Measurements from ENCODE around the gene CNFN. TPM values are rescaled to one million over a fixed set of nuclear protein-coding genes. Genes with fewer than 3 reads are reported as not detected.
A peak's percentile ranks its signal among the peaks of the same experiment; 100 is the strongest.

The CNFN gene
- not detected in 2 replicates for total RNA-seq (2014; rRNA removed; shearing (Covaris generic))
- total RNA-seq (2022) = 0.81 and 0.95 TPM in 2 replicates
- percentile 2 among the genes with signal in this experiment for Bru-seq, nascent RNA
- BruChase-seq, experiment 1, labeled RNA remaining after a 6-hour chase = not detected
- BruChase-seq, experiment 2, labeled RNA remaining after a 2-hour chase = not detected
- long read RNA-seq, partial matches to known transcripts = 2 of 2 reads
- long read RNA-seq, other reads (novel, unspliced or antisense) = 0 of 2 reads

DNA sequence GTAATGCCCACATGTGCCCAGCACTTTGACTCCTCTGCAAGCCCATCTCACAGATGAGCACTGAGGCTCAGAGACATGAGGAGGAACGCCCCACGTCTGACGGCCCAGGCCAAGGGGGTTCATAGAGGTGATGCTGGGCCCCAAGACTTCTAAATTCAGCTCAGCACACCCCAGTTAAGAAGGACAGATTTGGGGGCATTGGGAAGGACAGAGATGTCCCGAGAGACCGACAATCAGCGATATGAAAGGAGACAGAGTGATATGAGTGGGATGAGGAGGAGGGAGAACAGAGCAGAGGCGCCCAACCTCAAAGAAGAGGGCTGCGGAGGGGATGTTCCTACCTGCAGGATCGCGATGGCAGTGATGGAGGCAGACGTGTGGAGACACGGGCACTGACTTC, at the start of gene CNFN:
TSS of gene CNFN (minus strand) at position 399 of the 400 bp plus-strand sequence. CDS start 1,260 bp downstream, outside the sequence.
- intact Hi-C loops (cut with micrococcal nuclease; ENCODE audit: unreplicated experiment) = no loop called here
- no peaks in the 10 kb centered on the region for H3K9me3 ChIP-seq (ENCODE audit: low read length)
- H3K4me1 ChIP-seq (ENCODE audit: insufficient read depth, low read length, poor library complexity, severe bottlenecking) = peaks cover 9% of the 10 kb centered on the region
- no peaks in the 10 kb centered on the region for H4K20me1 ChIP-seq (ENCODE audit: insufficient read depth, low read length)
- no peak within 1 kb of the TSS for H3K4me2 ChIP-seq (ENCODE audit: low read length)
- H2AFZ ChIP-seq (ENCODE audit: low read length) = no peak within 1 kb of the TSS
- TF ChIP-seq EZH2phosphoT487 (IDR thresholded peaks at IDR 0.05; ENCODE audit: borderline replicate concordance, low read depth, low read length) = no peak
- TF ChIP-seq, protein P1, sequence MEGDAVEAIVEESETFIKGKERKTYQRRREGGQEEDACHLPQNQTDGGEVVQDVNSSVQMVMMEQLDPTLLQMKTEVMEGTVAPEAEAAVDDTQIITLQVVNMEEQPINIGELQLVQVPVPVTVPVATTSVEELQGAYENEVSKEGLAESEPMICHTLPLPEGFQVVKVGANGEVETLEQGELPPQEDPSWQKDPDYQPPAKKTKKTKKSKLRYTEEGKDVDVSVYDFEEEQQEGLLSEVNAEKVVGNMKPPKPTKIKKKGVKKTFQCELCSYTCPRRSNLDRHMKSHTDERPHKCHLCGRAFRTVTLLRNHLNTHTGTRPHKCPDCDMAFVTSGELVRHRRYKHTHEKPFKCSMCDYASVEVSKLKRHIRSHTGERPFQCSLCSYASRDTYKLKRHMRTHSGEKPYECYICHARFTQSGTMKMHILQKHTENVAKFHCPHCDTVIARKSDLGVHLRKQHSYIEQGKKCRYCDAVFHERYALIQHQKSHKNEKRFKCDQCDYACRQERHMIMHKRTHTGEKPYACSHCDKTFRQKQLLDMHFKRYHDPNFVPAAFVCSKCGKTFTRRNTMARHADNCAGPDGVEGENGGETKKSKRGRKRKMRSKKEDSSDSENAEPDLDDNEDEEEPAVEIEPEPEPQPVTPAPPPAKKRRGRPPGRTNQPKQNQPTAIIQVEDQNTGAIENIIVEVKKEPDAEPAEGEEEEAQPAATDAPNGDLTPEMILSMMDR (conservative IDR thresholded peaks at IDR 0.05; ENCODE audit: low read length) = no peak
- no peaks in the 10 kb centered on the region for H3K79me2 ChIP-seq (ENCODE audit: insufficient read depth, low read depth, low read length)
- CTCF ChIA-PET (ENCODE audit: unreplicated experiment) = no interaction called here
- POLR2A ChIA-PET = no interaction called here
- H3K4me3 ChIP-seq (ENCODE audit: low read depth, low read length, poor library complexity, severe bottlenecking) = no peak within 1 kb of the TSS
- H3K9me2 ChIP-seq (ENCODE audit: insufficient read depth, low read length) = no peaks in the 10 kb centered on the region
- no peak within 1 kb of the TSS for H3K27ac ChIP-seq (ENCODE audit: low read depth, low read length, poor library complexity, severe bottlenecking)
- BruUV-seq (replicated peaks) = no TSS peak
- no peak for DNase-seq (ENCODE audit: low spot score)
- H3K36me3 ChIP-seq (ENCODE audit: insufficient read depth, low read length) = no peaks in the 10 kb centered on the region

GRCh38 chr19:42436006-42436405, 45.9 kb upstream of the CNFN start:
- Histone ChIP-seq H3K27ac (ENCODE audit: low read depth, low read length, poor library complexity, severe bottlenecking) (no peak overlapping the region), H3K36me3 (ENCODE audit: insufficient read depth, low read length) (no peaks in the 10 kb centered on the region), H3K9me2 (ENCODE audit: insufficient read depth, low read length) (no peaks in the 10 kb centered on the region), H2AFZ (ENCODE audit: low read length) (no peak overlapping the region), H3K4me1 (ENCODE audit: insufficient read depth, low read length, poor library complexity, severe bottlenecking) (peaks cover 11% of the 10 kb centered on the region), H3K79me2 (ENCODE audit: insufficient read depth, low read depth, low read length) (no peaks in the 10 kb centered on the region), H3K4me2 (ENCODE audit: low read length) (no peak overlapping the region), H3K9me3 (ENCODE audit: low read length) (no peaks in the 10 kb centered on the region), H4K20me1 (ENCODE audit: insufficient read depth, low read length) (no peaks in the 10 kb centered on the region), H3K4me3 (ENCODE audit: low read depth, low read length, poor library complexity, severe bottlenecking) (no peak overlapping the region)
- no peak for DNase-seq (ENCODE audit: low spot score)
- intact Hi-C loops (cut with micrococcal nuclease; ENCODE audit: unreplicated experiment) = no loop called here
- CTCF ChIA-PET (ENCODE audit: unreplicated experiment) = no interaction called here
- no TSS peak for BruUV-seq (replicated peaks)
- POLR2A ChIA-PET = no interaction called here
- TF ChIP-seq, protein P1 (conservative IDR thresholded peaks at IDR 0.05; ENCODE audit: low read length) = no peak
- TF ChIP-seq EZH2phosphoT487 (IDR thresholded peaks at IDR 0.05; ENCODE audit: borderline replicate concordance, low read depth, low read length) = no peak

- no TSS peak for BruUV-seq (replicated peaks)
- no peaks in the 10 kb centered on the region for H3K9me3 ChIP-seq (ENCODE audit: low read length)
- no peak overlapping the region for H3K27ac ChIP-seq (ENCODE audit: low read depth, low read length, poor library complexity, severe bottlenecking)
- no peak for DNase-seq (ENCODE audit: low spot score)
- H2AFZ ChIP-seq (ENCODE audit: low read length) = no peak overlapping the region
- ChIA-PET POLR2A (interaction anchor here (0.7 kb wide), 1 partner anchor 16 kb away, joined by 8 read pairs; no protein-coding TSS in a partner anchor), CTCF (ENCODE audit: unreplicated experiment) (no interaction called here)
- no peak overlapping the region for H3K4me2 ChIP-seq (ENCODE audit: low read length)
- no peaks in the 10 kb centered on the region for H3K9me2 ChIP-seq (ENCODE audit: insufficient read depth, low read length)
- TF ChIP-seq, protein P1 (conservative IDR thresholded peaks at IDR 0.05; ENCODE audit: low read length) = no peak
- TF ChIP-seq EZH2phosphoT487 (IDR thresholded peaks at IDR 0.05; ENCODE audit: borderline replicate concordance, low read depth, low read length) = no peak
- no peaks in the 10 kb centered on the region for H4K20me1 ChIP-seq (ENCODE audit: insufficient read depth, low read length)
- H3K36me3 ChIP-seq (ENCODE audit: insufficient read depth, low read length) = no peaks in the 10 kb centered on the region
- no peaks in the 10 kb centered on the region for H3K79me2 ChIP-seq (ENCODE audit: insufficient read depth, low read depth, low read length)
- H3K4me3 ChIP-seq (ENCODE audit: low read depth, low read length, poor library complexity, severe bottlenecking) = no peak overlapping the region
- intact Hi-C loops (cut with micrococcal nuclease; ENCODE audit: unreplicated experiment) = no loop called here
- H3K4me1 ChIP-seq (ENCODE audit: insufficient read depth, low read length, poor library complexity, severe bottlenecking) = peaks cover 15% of the 10 kb centered on the region
These were observed 45.2 kb upstream of the CNFN start for GRCh38 chr19:42435316-42435715.
